Lower leg skin (tissue), 3 donors: ENCODE measurements around the gene RCAN2.

ENCODE experiments used
- POLR2A ChIP-seq, 2 donors: fragments of 450-650 bp; IDR thresholded peaks; one replicate each; pipeline ENCODE4 v1.6.1; 2016 to 2017; ENCODE audit warnings: antibody characterized with exemption in 2 of 2, mild to moderate bottlenecking in 1 of 2, moderate library complexity in 1 of 2
- TF ChIP-seq, protein P1 (sequence below), 3 donors: fragments of 450-650 bp; IDR thresholded peaks; one replicate each; pipeline ENCODE4 v1.5.1; 2016; ENCODE audit warnings: antibody characterized with exemption in 3 of 3, mild to moderate bottlenecking in 3 of 3, moderate library complexity in 2 of 3

- TF ChIP-seq, protein P1, sequence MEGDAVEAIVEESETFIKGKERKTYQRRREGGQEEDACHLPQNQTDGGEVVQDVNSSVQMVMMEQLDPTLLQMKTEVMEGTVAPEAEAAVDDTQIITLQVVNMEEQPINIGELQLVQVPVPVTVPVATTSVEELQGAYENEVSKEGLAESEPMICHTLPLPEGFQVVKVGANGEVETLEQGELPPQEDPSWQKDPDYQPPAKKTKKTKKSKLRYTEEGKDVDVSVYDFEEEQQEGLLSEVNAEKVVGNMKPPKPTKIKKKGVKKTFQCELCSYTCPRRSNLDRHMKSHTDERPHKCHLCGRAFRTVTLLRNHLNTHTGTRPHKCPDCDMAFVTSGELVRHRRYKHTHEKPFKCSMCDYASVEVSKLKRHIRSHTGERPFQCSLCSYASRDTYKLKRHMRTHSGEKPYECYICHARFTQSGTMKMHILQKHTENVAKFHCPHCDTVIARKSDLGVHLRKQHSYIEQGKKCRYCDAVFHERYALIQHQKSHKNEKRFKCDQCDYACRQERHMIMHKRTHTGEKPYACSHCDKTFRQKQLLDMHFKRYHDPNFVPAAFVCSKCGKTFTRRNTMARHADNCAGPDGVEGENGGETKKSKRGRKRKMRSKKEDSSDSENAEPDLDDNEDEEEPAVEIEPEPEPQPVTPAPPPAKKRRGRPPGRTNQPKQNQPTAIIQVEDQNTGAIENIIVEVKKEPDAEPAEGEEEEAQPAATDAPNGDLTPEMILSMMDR (IDR thresholded peaks at IDR 0.05): no peak
- no peak for TF ChIP-seq POLR2A (IDR thresholded peaks at IDR 0.05)
Observed at GRCh38 chr6:46502486-46503119, 11.4 kb upstream of the RCAN2 start.
